Activated naive CD8-positive, alpha-beta T cell (primary cell): Measurements from ENCODE around the gene ATP4B.

Experiments
- H3K27ac Mint-ChIP-seq: one replicate; pipeline ENCODE4 v1.8.0; 2021; ENCODE audit warnings: mixed read lengths
- H3K27me3 Mint-ChIP-seq: one replicate; pipeline ENCODE4 v1.8.0; 2021; ENCODE audit warnings: mixed read lengths
- H3K36me3 Mint-ChIP-seq: one replicate; pipeline ENCODE4 v1.8.0; 2021; ENCODE audit warnings: mixed read lengths
- H3K4me1 Mint-ChIP-seq: one replicate; pipeline ENCODE4 v1.8.0; 2021; ENCODE audit warnings: low read depth, mixed read lengths
- H3K4me3 Mint-ChIP-seq: one replicate; pipeline ENCODE4 v1.8.0; 2021; ENCODE audit warnings: mild to moderate bottlenecking, mixed read lengths
- H3K9me3 Mint-ChIP-seq: one replicate; pipeline ENCODE4 v1.8.0; 2021; ENCODE audit warnings: low read depth, mixed read lengths

Gene ATP4B

GRCh38 chr13:113657851-113658741 is at the start of gene ATP4B:
Gene ATP4B (minus strand): TSS chr13:113658198. CDS start chr13:113658144, 54 bp downstream.
- H3K27ac Mint-ChIP-seq = no peak within 1 kb of the TSS
- peaks cover 16% of the 10 kb centered on the region for H3K9me3 Mint-ChIP-seq
- H3K4me1 Mint-ChIP-seq = peaks cover 6% of the 10 kb centered on the region
- H3K4me3 Mint-ChIP-seq = no peak within 1 kb of the TSS
- H3K27me3 Mint-ChIP-seq = no peaks in the 10 kb centered on the region
- peaks cover 5% of the 10 kb centered on the region for H3K36me3 Mint-ChIP-seq

- H3K4me3 Mint-ChIP-seq = no peak overlapping the region
- H3K36me3 Mint-ChIP-seq = no peaks in the 10 kb centered on the region
- no peaks in the 10 kb centered on the region for H3K9me3 Mint-ChIP-seq
- H3K27ac Mint-ChIP-seq = no peak overlapping the region
- H3K4me1 Mint-ChIP-seq = no peaks in the 10 kb centered on the region
- H3K27me3 Mint-ChIP-seq = peaks cover 2% of the 10 kb centered on the region
Measured at GRCh38 chr13:113672002-113672651, 14.1 kb upstream of the ATP4B start.

- Mint-ChIP-seq H3K4me3 (no peak overlapping the region), H3K4me1 (no peaks in the 10 kb centered on the region), H3K27me3 (peaks cover 2% of the 10 kb centered on the region), H3K9me3 (no peaks in the 10 kb centered on the region), H3K27ac (no peak overlapping the region), H3K36me3 (no peaks in the 10 kb centered on the region)
Measured at GRCh38 chr13:113671066-113672001, 13.3 kb upstream of the ATP4B start.

- no peaks in the 10 kb centered on the region for H3K9me3 Mint-ChIP-seq
- H3K4me1 Mint-ChIP-seq = no peaks in the 10 kb centered on the region
- no peak overlapping the region for H3K27ac Mint-ChIP-seq
- H3K4me3 Mint-ChIP-seq = no peak overlapping the region
- no peaks in the 10 kb centered on the region for H3K36me3 Mint-ChIP-seq
- H3K27me3 Mint-ChIP-seq = peaks cover 2% of the 10 kb centered on the region
Measured at GRCh38 chr13:113670541-113670940, 12.5 kb upstream of the ATP4B start.

- Mint-ChIP-seq H3K36me3 (no peaks in the 10 kb centered on the region), H3K4me1 (no peaks in the 10 kb centered on the region), H3K27me3 (peaks cover 2% of the 10 kb centered on the region), H3K4me3 (no peak overlapping the region), H3K9me3 (no peaks in the 10 kb centered on the region), H3K27ac (no peak overlapping the region)
Measured at GRCh38 chr13:113669755-113670341, 11.8 kb upstream of the ATP4B start.

GRCh38 chr13:113669231-113669754 is 11.3 kb upstream of the ATP4B start:
- Mint-ChIP-seq H3K27ac (no peak overlapping the region), H3K36me3 (no peaks in the 10 kb centered on the region), H3K9me3 (no peaks in the 10 kb centered on the region), H3K4me1 (no peaks in the 10 kb centered on the region), H3K4me3 (no peak overlapping the region), H3K27me3 (peaks cover 2% of the 10 kb centered on the region)

- Mint-ChIP-seq H3K4me3 (no peak overlapping the region), H3K9me3 (no peaks in the 10 kb centered on the region), H3K27me3 (peaks cover 2% of the 10 kb centered on the region), H3K4me1 (no peaks in the 10 kb centered on the region), H3K36me3 (no peaks in the 10 kb centered on the region), H3K27ac (no peak overlapping the region)
Measured at GRCh38 chr13:113668491-113668971, 10.5 kb upstream of the ATP4B start.

- Mint-ChIP-seq H3K9me3 (no peaks in the 10 kb centered on the region), H3K4me1 (no peaks in the 10 kb centered on the region), H3K27ac (no peak overlapping the region), H3K27me3 (peaks cover 2% of the 10 kb centered on the region), H3K4me3 (no peak overlapping the region), H3K36me3 (no peaks in the 10 kb centered on the region)
Measured at GRCh38 chr13:113667771-113668490, 9.9 kb upstream of the ATP4B start.

GRCh38 chr13:113666951-113667701 is 9.1 kb upstream of the ATP4B start, which contains the start of gene GRK1:
Gene GRK1 (plus strand): TSS chr13:113667219. CDS start chr13:113667387, 168 bp downstream.
- no peak within 1 kb of the TSS for H3K27ac Mint-ChIP-seq
- no peaks in the 10 kb centered on the region for H3K4me1 Mint-ChIP-seq
- peaks cover 2% of the 10 kb centered on the region for H3K27me3 Mint-ChIP-seq
- H3K36me3 Mint-ChIP-seq = no peaks in the 10 kb centered on the region
- no peak within 1 kb of the TSS for H3K4me3 Mint-ChIP-seq
- peaks cover 2% of the 10 kb centered on the region for H3K9me3 Mint-ChIP-seq

- peaks cover 2% of the 10 kb centered on the region for H3K27me3 Mint-ChIP-seq
- no peak overlapping the region for H3K27ac Mint-ChIP-seq
- no peak overlapping the region for H3K4me3 Mint-ChIP-seq
Measured at GRCh38 chr13:113666329-113666670, 8.3 kb upstream of the ATP4B start.

GRCh38 chr13:113665597-113666328 is 7.8 kb upstream of the ATP4B start:
- H3K27ac Mint-ChIP-seq = no peak overlapping the region
- peaks cover 13% of the 10 kb centered on the region for H3K9me3 Mint-ChIP-seq
- H3K4me3 Mint-ChIP-seq = no peak overlapping the region
- H3K27me3 Mint-ChIP-seq = peaks cover 2% of the 10 kb centered on the region
- no peaks in the 10 kb centered on the region for H3K4me1 Mint-ChIP-seq
- peaks cover 5% of the 10 kb centered on the region for H3K36me3 Mint-ChIP-seq

More at GRCh38 chr13:113666329-113666670, 8.3 kb upstream of the ATP4B start:
- Mint-ChIP-seq H3K9me3 (peaks cover 8% of the 10 kb centered on the region), H3K4me1 (no peaks in the 10 kb centered on the region), H3K36me3 (peaks cover under 1% of the 10 kb centered on the region)

- Mint-ChIP-seq H3K27me3 (peaks cover 2% of the 10 kb centered on the region), H3K4me1 (no peaks in the 10 kb centered on the region), H3K36me3 (peaks cover 5% of the 10 kb centered on the region), H3K9me3 (peaks cover 16% of the 10 kb centered on the region), H3K27ac (no peak overlapping the region), H3K4me3 (no peak overlapping the region)
Measured at GRCh38 chr13:113664751-113665596, 7.0 kb upstream of the ATP4B start.
